HG02884 (cell line): ENCODE measurements around the gene BNC2.
"Not testable (repeated sequence)": the region's sequence is repeated elsewhere in the genome, so short reads cannot be mapped to it uniquely, and the experiment has no call there.

Source experiments
- ATAC-seq: cut with Tn5 transposase; IDR thresholded peaks from one replicate; pipeline ENCODE4 v1.9.1; 2021; ENCODE audit warnings: mild to moderate bottlenecking, moderate library complexity; ENCODE audit not compliant: unreplicated experiment

BNC2 gene

GRCh38 chr9:16519001-16519400 is 351.5 kb downstream of the BNC2 start:
- no peak for ATAC-seq

- no peak for ATAC-seq
Observed at GRCh38 chr9:16516891-16517290, 353.6 kb downstream of the BNC2 start.

GRCh38 chr9:16515879-16516301 is 354.6 kb downstream of the BNC2 start:
- ATAC-seq, result no peak

GRCh38 chr9:16515207-16515606 is 355.3 kb downstream of the BNC2 start:
- ATAC-seq, result no peak

- ATAC-seq, result no peak
Observed at GRCh38 chr9:16514131-16514530, 356.3 kb downstream of the BNC2 start.

- no peak for ATAC-seq
Observed at GRCh38 chr9:16512281-16512680, 358.2 kb downstream of the BNC2 start.

- no peak for ATAC-seq
Observed at GRCh38 chr9:16510482-16510881, 360.0 kb downstream of the BNC2 start.

GRCh38 chr9:16509997-16510396 is 360.5 kb downstream of the BNC2 start:
- no peak for ATAC-seq

GRCh38 chr9:16505199-16505598 is 365.3 kb downstream of the BNC2 start:
- ATAC-seq, result no peak

GRCh38 chr9:16501726-16502125 is 368.7 kb downstream of the BNC2 start:
- ATAC-seq, result no peak

- no peak for ATAC-seq
Observed at GRCh38 chr9:16501141-16501540, 369.3 kb downstream of the BNC2 start.

GRCh38 chr9:16500386-16500785 is 370.1 kb downstream of the BNC2 start:
- no peak for ATAC-seq

- ATAC-seq, result no peak
Observed at GRCh38 chr9:16499892-16500291, 370.6 kb downstream of the BNC2 start.

GRCh38 chr9:16496908-16497307 is 373.6 kb downstream of the BNC2 start:
- no peak for ATAC-seq

- no peak for ATAC-seq
Observed at GRCh38 chr9:16487915-16488314, 382.6 kb downstream of the BNC2 start.

- ATAC-seq, result no peak
Observed at GRCh38 chr9:16485575-16486321, 384.7 kb downstream of the BNC2 start.

- no peak for ATAC-seq
Observed at GRCh38 chr9:16485160-16485559, 385.3 kb downstream of the BNC2 start.

- ATAC-seq, result no peak
Observed at GRCh38 chr9:16484744-16485143, 385.7 kb downstream of the BNC2 start.

GRCh38 chr9:16484180-16484579 is 386.3 kb downstream of the BNC2 start:
- ATAC-seq, result no peak

GRCh38 chr9:16482764-16483163 is 387.7 kb downstream of the BNC2 start:
- ATAC-seq, result no peak

GRCh38 chr9:16480584-16480983 is 389.9 kb downstream of the BNC2 start:
- ATAC-seq, result not testable (repeated sequence)

- ATAC-seq, result no peak
Observed at GRCh38 chr9:16475996-16476395, 394.5 kb downstream of the BNC2 start.

GRCh38 chr9:16475257-16475656 is 395.2 kb downstream of the BNC2 start:
- no peak for ATAC-seq
